Activated CD4-positive, alpha-beta T cell treated with anti-CD3 and anti-CD28 coated beads, Interleukin-2, amount 10 ng/mL, durations not matched to agents 7 days and 5 days (primary cell): ENCODE results near the gene OTOS. TPM values are rescaled to one million over a fixed set of nuclear protein-coding genes. Genes with fewer than 3 reads are reported as not detected.
A peak's percentile ranks its signal among the peaks of the same experiment; 100 is the strongest.

ENCODE experiments used
- CTCF ChIA-PET: fragments of 350-600 bp; sonication (Branson Sonifier 250); formaldehyde crosslinking; loops from one replicate; lab custom pipeline; 2021; ENCODE audit warnings: antibody characterized with exemption; lab: Charles Lee
- POLR2A ChIA-PET: fragments of 350-600 bp; sonication (Branson Sonifier 250); formaldehyde crosslinking; loops from one replicate; lab custom pipeline; 2021; ENCODE audit warnings: antibody characterized with exemption; lab: Charles Lee
- DNase-seq: peaks from one replicate; pipeline ENCODE4 v3.0.0-alpha.2; 2020
- H3K27ac Mint-ChIP-seq: one replicate; pipeline ENCODE4 v1.8.0; 2021; ENCODE audit warnings: mild to moderate bottlenecking, moderate library complexity, mixed read lengths
- H3K27me3 Mint-ChIP-seq: one replicate; pipeline ENCODE4 v1.8.0; 2021; ENCODE audit warnings: mixed read lengths
- H3K36me3 Mint-ChIP-seq: one replicate; pipeline ENCODE4 v1.8.0; 2021; ENCODE audit warnings: low read depth, mixed read lengths
- H3K4me1 Mint-ChIP-seq: one replicate; pipeline ENCODE4 v1.8.0; 2021; ENCODE audit warnings: mixed read lengths
- H3K4me3 Mint-ChIP-seq: one replicate; pipeline ENCODE4 v1.8.0; 2021; ENCODE audit warnings: mild to moderate bottlenecking, moderate library complexity, mixed read lengths
- H3K9me3 Mint-ChIP-seq: one replicate; pipeline ENCODE4 v1.8.0; 2021; ENCODE audit warnings: mixed read lengths
- total RNA-seq, 2 experiments: library from RNA; stranded (reverse); gene quantifications; one replicate each; pipeline ENCODE4 v1.2.3, GENCODE V29; 2021

OTOS gene
- total RNA-seq, 2 experiments from 2014 or later = not detected

DNA sequence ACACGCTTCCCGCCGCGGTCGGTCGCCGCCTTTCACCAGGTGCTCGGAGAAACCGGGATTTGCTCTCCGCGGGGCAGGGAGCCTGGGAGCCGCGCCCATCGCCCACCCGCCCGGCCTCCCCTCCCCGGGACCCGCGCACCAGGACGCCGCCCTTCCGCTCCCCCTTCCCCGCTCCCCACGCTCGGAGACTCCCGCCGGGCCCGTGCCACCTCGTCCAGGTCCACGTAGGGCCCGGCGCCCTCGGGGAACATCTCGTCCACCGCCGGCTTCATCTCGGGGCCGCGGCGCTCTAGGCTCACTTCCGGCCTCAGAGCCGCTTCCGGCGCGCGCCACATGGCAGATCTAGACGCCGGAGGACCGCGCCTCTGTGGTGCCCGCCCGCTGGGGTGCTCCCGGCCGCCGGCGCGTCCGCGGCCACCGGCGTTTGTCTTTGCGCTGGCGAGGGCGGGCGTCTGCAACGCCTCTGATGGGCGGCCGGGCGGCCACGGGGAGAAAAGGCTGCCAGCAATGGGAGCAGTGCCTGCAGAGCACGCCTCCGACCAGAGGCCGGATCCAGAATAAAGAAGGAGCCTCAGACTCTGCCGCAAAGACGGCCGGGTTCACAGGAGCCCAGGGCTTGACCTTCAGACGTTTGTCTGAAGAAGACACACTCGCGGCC lies 4.3 kb downstream of the OTOS start, which contains the start of gene COPS9:
TSS of gene COPS9 (minus strand) at position 293 of the 658 bp plus-strand sequence. CDS start at position 272, 21 bp downstream.
- H3K36me3 Mint-ChIP-seq = peaks cover 14% of the 10 kb centered on the region
- POLR2A ChIA-PET = no interaction called here
- CTCF ChIA-PET = no interaction called here
- DNase-seq = peak; percentile 86
- peaks cover 18% of the 10 kb centered on the region for H3K4me1 Mint-ChIP-seq
- peak within 1 kb of the TSS; percentile 90 for H3K4me3 Mint-ChIP-seq
- H3K27ac Mint-ChIP-seq = peak within 1 kb of the TSS; percentile 90
- no peaks in the 10 kb centered on the region for H3K27me3 Mint-ChIP-seq
- H3K9me3 Mint-ChIP-seq = no peaks in the 10 kb centered on the region

DNA sequence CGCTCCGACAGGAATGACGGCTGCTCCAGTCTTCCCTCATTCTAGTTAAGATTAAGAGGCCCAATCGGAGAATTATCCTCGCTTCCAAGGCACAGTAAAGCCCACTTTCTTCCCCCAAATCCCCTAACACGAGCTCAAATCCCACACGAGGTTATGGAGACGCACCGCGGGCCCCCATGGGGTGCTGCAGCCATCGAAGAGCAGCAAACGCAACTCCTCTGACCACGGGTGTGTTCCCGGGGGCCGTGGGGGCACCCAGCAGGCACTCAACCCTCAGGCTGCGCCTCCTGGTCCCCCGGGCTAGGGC lies 4.8 kb downstream of the OTOS start:
- peaks cover 18% of the 10 kb centered on the region for H3K4me1 Mint-ChIP-seq
- no peak for DNase-seq

DNA sequence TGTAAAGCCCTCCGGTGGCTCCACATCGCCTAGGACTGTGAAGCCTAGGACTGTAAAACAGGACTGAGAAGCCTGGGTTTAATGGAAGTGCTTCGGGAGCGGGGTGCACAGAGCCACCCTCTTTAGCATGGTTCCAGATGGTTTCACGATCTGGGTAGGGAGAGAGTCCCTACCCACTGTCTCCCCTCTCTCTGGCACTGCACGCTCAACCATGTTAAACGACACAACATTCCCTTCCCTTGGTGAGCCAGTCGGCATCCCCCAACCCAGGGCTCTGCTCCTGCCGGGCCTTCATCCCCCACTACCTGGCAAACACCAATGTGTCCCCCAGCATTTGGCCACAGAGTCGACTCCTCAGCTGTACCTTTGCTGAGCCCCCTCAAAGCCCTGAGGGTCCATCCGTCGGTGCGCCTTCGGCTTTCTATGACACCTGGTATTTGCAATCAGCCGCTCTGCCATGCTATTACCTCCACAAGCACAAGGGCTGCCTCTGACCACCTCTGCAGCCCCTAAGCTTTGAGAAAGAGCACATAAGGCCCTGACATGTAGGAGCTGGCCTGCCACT lies 5.4 kb downstream of the OTOS start:
- CTCF ChIA-PET = interaction anchor here (1.4 kb wide), 1 partner anchor 9 kb away, joined by 5 read pairs; no protein-coding TSS in a partner anchor
- DNase-seq = no peak
- Mint-ChIP-seq H3K4me3 (peak overlapping the region; percentile 90), H3K36me3 (peaks cover 21% of the 10 kb centered on the region), H3K4me1 (peaks cover 18% of the 10 kb centered on the region), H3K27ac (peak overlapping the region; percentile 90), H3K27me3 (no peaks in the 10 kb centered on the region), H3K9me3 (no peaks in the 10 kb centered on the region)
- POLR2A ChIA-PET = no interaction called here

More for the DNA sequence above, 4.8 kb downstream of the OTOS start:
- CTCF ChIA-PET = no interaction called here
- Mint-ChIP-seq H3K27me3 (no peaks in the 10 kb centered on the region), H3K9me3 (no peaks in the 10 kb centered on the region), H3K36me3 (peaks cover 16% of the 10 kb centered on the region), H3K27ac (peak overlapping the region; percentile 90), H3K4me3 (peak overlapping the region; percentile 90)
- POLR2A ChIA-PET = no interaction called here

DNA sequence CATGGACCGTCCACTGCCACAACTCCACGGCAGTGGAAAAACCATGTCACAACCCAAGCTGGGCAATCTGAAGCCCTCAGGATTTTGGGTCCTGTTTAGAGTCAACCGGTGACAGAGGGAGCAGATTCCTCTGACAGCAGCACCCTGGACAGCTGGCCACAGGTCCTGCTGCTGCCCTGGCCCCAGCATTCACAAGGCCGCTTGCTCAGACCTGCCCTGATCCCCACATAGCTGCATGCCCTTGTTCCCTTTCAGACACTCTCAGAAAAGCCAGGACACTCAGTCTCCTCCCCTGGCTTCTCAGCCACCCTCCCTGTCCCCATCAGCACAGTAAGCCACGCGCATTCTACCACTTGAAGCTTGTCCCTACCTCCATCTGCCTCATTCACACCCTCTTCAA lies 6.0 kb downstream of the OTOS start:
- DNase-seq = no peak
- peaks cover 18% of the 10 kb centered on the region for H3K4me1 Mint-ChIP-seq
- H3K4me3 Mint-ChIP-seq = peak overlapping the region; percentile 90
- ChIA-PET CTCF (interaction anchor here (0.6 to 1.4 kb wide), 2 partner anchors 10 to 17 kb away, joined by 3 to 5 read pairs; no protein-coding TSS in a partner anchor), POLR2A (no interaction called here)
- peak overlapping the region; percentile 11 for H3K27ac Mint-ChIP-seq
- H3K27me3 Mint-ChIP-seq = no peaks in the 10 kb centered on the region
- no peaks in the 10 kb centered on the region for H3K9me3 Mint-ChIP-seq
- H3K36me3 Mint-ChIP-seq = peaks cover 24% of the 10 kb centered on the region

DNA sequence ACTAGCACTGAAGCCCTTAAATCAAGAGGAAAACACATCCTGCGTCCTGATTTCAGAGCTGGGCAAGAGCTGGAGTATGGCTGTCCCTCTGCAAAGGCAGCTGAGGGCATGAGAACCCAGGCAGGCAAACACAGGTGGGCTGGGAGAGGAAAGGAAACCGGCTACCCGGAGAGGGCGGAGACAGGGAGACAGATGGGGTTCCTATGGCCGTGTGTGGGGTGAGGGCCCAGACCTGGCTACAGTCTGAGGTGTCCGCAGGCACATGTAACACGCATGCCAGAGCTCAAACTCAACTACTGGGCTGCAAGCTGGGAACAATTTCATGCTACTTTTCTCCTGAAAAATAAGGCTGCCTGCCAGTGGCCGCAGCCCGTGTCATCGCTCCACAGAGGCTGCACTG lies 7.1 kb downstream of the OTOS start:
- Mint-ChIP-seq H3K9me3 (no peaks in the 10 kb centered on the region), H3K36me3 (peaks cover 25% of the 10 kb centered on the region), H3K27ac (no peak overlapping the region), H3K27me3 (no peaks in the 10 kb centered on the region), H3K4me1 (peaks cover 18% of the 10 kb centered on the region), H3K4me3 (no peak overlapping the region)
- POLR2A ChIA-PET = no interaction called here
- DNase-seq = no peak
- CTCF ChIA-PET = interaction anchor here (0.8 kb wide), 1 partner anchor 45 kb away, joined by 3 read pairs; no protein-coding TSS in a partner anchor

DNA sequence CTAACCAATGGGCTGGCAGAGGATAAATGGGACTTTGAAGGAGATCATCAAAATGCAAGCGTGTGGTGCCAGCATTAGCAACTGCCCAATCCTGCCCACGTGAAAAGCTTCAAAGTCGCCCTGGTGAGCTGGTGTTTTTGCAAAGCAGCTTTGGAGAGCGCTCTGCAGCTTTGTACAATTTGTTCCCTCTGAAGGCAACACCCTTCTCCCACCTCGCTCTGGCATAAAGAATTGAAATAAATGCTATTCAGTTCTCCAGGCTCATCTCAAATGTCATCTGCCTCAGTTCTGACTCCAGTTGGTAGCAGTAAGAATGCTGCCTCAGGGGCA lies 7.8 kb downstream of the OTOS start:
- H3K36me3 Mint-ChIP-seq = peaks cover 27% of the 10 kb centered on the region
- peaks cover 18% of the 10 kb centered on the region for H3K4me1 Mint-ChIP-seq
- peak overlapping the region; percentile 31 for H3K27ac Mint-ChIP-seq
- H3K27me3 Mint-ChIP-seq = no peaks in the 10 kb centered on the region
- ChIA-PET CTCF (interaction anchor here (0.8 kb wide), 1 partner anchor 44 kb away, joined by 3 read pairs; no protein-coding TSS in a partner anchor), POLR2A (no interaction called here)
- DNase-seq = no peak
- H3K4me3 Mint-ChIP-seq = no peak overlapping the region
- H3K9me3 Mint-ChIP-seq = no peaks in the 10 kb centered on the region

DNA sequence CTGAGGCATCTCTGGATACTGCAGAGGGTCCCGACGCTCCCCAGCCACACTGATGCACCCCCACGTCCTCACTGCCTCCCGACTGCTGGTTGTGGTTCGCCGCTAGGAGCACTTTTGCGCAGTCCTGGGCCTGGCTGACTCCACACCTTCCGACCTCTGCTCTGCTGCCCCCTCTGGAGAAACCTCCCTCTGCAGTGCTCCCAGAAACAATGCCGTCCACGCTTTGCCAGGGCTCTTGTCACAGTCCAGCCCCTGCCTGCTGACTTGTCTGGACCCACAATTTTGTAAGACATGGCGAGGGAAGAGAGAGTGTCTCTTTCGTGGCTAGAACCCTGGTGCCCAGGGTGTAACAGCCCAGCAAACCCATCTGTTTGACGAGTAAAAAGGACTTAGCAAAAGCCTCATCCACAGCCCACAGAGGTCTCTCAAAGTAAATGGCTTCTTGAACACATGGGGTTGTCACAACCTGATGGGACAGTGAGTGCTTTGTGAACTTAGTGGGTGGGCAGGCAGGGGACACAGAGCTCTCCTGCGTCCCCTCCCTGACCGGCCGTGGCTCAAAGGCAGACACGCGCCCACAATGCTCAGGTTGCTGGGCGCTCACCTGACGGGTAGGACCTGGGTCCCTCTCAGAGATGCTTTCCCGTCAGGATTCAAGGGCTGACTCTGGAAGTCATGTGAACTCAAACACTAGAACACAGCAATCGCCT lies 8.4 kb downstream of the OTOS start:
- DNase-seq = no peak
- no peaks in the 10 kb centered on the region for H3K27me3 Mint-ChIP-seq
- CTCF ChIA-PET = interaction anchor here (0.8 kb wide), 1 partner anchor 44 kb away, joined by 3 read pairs; no protein-coding TSS in a partner anchor

DNA sequence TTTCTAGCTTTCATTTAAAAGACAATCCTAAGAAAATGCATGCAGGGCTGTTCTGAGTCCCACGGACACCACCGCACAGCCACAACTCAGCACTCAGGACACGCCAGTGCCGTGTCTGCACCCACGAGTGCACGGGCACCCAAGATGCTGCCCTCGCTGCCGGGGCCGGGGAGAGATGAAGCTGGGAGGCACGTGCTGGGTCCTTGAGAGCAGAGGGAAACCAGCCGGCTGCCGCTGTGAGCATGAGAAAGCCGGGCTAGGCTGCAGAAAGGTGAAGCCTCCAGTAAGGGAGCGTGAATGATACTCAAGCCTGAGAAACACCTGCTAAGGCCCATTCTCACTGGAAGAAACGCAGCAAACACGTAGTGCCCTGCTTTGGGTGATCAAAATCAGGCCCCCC lies 9.2 kb downstream of the OTOS start:
- CTCF ChIA-PET = no interaction called here
- H3K4me3 Mint-ChIP-seq = no peak overlapping the region
- no peak for DNase-seq
- H3K36me3 Mint-ChIP-seq = peaks cover 28% of the 10 kb centered on the region
- H3K27me3 Mint-ChIP-seq = no peaks in the 10 kb centered on the region
- POLR2A ChIA-PET = no interaction called here
- no peak overlapping the region for H3K27ac Mint-ChIP-seq
- H3K9me3 Mint-ChIP-seq = no peaks in the 10 kb centered on the region
- peaks cover 13% of the 10 kb centered on the region for H3K4me1 Mint-ChIP-seq

More for the DNA sequence above, 8.4 kb downstream of the OTOS start:
- Mint-ChIP-seq H3K36me3 (peaks cover 28% of the 10 kb centered on the region), H3K4me3 (no peak overlapping the region), H3K9me3 (no peaks in the 10 kb centered on the region), H3K27ac (no peak overlapping the region), H3K4me1 (peaks cover 16% of the 10 kb centered on the region)
- POLR2A ChIA-PET = no interaction called here

DNA sequence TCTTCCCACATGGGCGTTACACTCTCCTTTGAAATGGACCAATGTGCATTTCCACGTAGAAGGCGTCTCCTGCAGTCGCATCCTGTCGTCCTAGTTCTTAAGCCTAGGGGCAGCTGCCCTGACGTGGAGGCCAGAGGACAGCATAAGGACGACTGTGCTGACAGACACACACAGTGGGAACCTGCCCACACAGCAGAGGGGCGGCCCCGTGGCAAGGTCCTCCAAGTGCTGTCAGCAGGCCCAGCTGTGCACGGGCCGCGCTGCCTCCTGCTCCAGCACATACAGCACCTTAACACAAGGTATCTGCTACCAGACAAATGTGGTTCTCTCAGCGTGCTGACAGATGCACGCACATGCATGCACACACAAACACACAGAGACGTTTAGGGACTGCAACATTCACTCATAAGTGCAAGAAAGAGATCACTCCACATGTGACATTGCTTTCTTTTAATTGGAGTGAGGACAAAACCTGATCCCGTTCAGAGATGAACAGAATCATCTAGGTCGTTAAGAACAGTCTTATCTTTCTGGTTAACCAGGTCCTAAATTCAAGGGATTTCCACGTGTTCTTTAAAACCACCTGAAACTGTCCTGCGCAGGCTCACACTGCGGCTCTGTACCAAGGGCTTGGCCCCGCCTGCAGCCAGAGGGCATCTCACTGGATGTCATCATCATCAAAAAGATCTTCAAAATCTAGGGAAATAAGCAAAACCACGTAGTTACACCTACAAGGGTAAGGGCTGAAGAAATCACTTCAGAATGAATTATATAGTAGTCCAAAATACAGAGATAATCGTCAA lies 9.9 kb downstream of the OTOS start:
- DNase-seq = no peak
- CTCF ChIA-PET = no interaction called here

DNA sequence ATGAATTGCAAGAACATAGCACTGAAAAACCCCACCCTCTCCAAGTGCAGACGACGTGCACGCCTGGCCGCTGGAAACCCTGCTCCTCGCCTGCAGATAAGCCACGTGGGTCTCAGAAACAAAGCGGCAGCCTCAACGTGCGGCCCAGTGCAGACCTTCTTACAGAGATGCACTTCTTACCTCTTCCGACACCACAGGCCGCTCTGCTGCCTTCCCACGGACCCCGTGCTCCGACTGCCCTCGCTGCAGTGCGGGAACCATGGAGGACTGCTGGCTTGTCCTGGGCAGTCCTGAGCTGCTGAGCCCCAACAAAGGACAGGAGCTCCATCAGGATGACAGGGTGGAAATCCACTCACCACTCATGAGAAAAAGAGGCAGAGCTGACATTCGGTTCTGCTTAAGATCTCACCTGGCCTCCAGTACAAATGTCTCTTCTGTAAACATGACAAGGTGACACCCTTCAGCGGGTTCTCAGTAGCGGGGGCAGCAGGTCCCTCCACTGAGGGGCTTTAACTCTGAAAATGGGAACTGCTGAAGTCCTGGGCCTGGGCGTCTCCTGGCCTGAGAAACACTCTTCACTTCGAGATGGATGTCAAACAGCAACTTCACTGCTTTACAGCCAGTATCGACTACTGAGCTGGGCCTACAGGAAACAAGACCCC lies 10.6 kb downstream of the OTOS start:
- ChIA-PET POLR2A (no interaction called here), CTCF (no interaction called here)
- no peaks in the 10 kb centered on the region for H3K27me3 Mint-ChIP-seq
- no peaks in the 10 kb centered on the region for H3K9me3 Mint-ChIP-seq
- peaks cover 7% of the 10 kb centered on the region for H3K4me1 Mint-ChIP-seq
- peaks cover 28% of the 10 kb centered on the region for H3K36me3 Mint-ChIP-seq
- no peak for DNase-seq
- no peak overlapping the region for H3K27ac Mint-ChIP-seq
- no peak overlapping the region for H3K4me3 Mint-ChIP-seq

More for the DNA sequence above, 9.9 kb downstream of the OTOS start:
- peaks cover 28% of the 10 kb centered on the region for H3K36me3 Mint-ChIP-seq
- H3K27ac Mint-ChIP-seq = no peak overlapping the region
- POLR2A ChIA-PET = no interaction called here
- H3K4me1 Mint-ChIP-seq = peaks cover 13% of the 10 kb centered on the region
- no peaks in the 10 kb centered on the region for H3K9me3 Mint-ChIP-seq
- no peak overlapping the region for H3K4me3 Mint-ChIP-seq
- H3K27me3 Mint-ChIP-seq = no peaks in the 10 kb centered on the region

DNA sequence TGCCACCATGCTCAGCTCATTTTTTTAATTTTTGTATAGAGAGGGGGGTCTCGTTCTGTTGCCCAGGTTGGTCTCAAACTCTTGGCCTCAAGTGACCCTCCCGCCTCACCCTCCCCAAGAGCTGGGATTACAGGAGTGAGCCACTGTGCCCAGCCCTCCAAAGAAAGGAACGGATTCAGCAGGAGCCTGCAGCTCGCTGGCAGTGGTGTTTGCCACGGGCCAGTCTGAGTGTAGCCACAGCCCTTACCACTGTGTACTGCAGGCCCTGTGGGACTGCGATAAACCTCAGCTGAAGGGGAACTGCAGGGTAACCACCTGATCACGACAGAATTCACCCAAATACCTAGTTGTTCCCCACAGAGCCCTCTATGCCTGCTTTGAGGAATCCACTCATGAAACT lies 11.1 kb downstream of the OTOS start:
- H3K36me3 Mint-ChIP-seq = peaks cover 28% of the 10 kb centered on the region

DNA sequence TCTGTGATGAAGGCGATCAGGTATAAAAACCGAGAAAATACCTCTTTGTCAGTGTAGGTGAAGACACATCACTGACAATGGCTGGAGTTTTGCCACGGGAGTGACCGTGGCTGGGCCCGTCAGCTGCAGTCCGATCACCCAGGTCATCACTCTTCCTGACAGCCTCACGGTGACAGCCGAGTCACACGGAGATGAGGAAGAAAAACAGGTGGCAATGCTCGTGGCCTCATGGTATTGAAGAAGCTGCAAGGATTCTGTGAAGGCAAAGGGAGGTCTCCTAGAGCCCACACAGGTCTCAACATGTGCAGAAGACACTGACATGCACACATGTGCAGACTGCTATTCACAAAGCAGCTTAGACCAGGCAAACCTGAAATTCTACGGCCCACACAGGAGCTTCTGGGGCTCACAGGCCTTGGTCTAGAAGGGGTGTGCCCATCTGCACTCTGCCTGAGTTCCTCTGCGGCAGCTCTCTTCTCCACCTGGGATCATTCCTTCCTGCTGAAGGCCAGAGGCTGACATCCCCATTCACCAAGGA lies 11.8 kb downstream of the OTOS start:
- no peak for DNase-seq
- H3K4me3 Mint-ChIP-seq = no peak overlapping the region
- ChIA-PET POLR2A (no interaction called here), CTCF (no interaction called here)
- no peaks in the 10 kb centered on the region for H3K27me3 Mint-ChIP-seq
- H3K9me3 Mint-ChIP-seq = no peaks in the 10 kb centered on the region
- no peak overlapping the region for H3K27ac Mint-ChIP-seq
- H3K36me3 Mint-ChIP-seq = peaks cover 28% of the 10 kb centered on the region
- peaks cover 2% of the 10 kb centered on the region for H3K4me1 Mint-ChIP-seq

More for the DNA sequence above, 11.1 kb downstream of the OTOS start:
- no peaks in the 10 kb centered on the region for H3K27me3 Mint-ChIP-seq
- POLR2A ChIA-PET = no interaction called here
- H3K4me1 Mint-ChIP-seq = peaks cover 3% of the 10 kb centered on the region
- H3K4me3 Mint-ChIP-seq = no peak overlapping the region
- CTCF ChIA-PET = no interaction called here
- DNase-seq = no peak
- H3K9me3 Mint-ChIP-seq = no peaks in the 10 kb centered on the region
- H3K27ac Mint-ChIP-seq = no peak overlapping the region
